ENCODE data around the gene CBLN3. TPM values are rescaled to one million over a fixed set of nuclear protein-coding genes. Genes with fewer than 3 reads are reported as not detected.

The CBLN3 gene
- total and polyA plus RNA-seq, 9 of the 15 experiments (the other 6 are each of a cell fraction or from before 2014, with no cell fraction given) = 0.05 to 0.59 (median 0.26) TPM; not detected in 1

DNA sequence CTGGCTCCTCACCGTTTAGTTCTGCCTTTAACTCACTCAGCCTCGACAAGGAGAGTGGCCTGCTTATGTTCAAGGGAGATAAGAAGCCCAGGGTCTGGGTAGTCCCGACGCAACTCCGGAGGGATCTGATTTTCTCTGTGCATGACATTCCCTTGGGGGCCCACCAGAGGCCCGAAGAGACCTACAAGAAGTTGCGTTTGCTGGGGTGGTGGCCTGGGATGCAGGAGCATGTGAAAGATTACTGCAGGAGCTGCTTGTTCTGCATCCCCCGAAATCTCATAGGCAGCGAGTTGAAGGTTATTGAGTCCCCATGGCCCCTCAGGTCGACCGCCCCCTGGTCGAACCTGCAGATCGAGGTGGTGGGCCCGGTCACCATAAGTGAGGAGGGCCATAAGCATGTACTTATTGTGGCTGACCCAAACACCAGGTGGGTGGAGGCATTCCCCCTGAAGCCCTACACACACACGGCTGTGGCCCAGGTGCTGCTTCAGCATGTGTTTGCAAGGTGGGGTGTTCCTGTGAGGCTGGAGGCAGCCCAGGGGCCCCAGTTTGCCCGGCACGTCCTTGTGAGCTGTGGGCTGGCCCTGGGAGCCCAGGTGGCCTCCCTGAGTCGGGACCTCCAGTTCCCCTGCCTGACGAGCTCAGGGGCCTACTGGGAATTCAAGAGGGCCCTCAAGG lies 13.1 kb downstream of the CBLN3 start (continued):
- TF ChIP-seq, protein P1, sequence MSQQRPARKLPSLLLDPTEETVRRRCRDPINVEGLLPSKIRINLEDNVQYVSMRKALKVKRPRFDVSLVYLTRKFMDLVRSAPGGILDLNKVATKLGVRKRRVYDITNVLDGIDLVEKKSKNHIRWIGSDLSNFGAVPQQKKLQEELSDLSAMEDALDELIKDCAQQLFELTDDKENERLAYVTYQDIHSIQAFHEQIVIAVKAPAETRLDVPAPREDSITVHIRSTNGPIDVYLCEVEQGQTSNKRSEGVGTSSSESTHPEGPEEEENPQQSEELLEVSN (IDR thresholded peaks at IDR 0.05; ENCODE audit: borderline replicate concordance in 1 of 2, extremely low read depth in 1 of 2, insufficient read depth in 1 of 2, insufficient read length in 1 of 2, low read depth in 1 of 2, low read length in 1 of 2, poor library complexity in 1 of 2, severe bottlenecking in 1 of 2) = no peak
- no peak for TF ChIP-seq PHF8 (IDR thresholded peaks at IDR 0.05; ENCODE audit: borderline replicate concordance, low read length)
- TF ChIP-seq ZNF561 (CRISPR knock-in tag; conservative IDR thresholded peaks at IDR 0.05) = no peak
- TF ChIP-seq, protein P2, sequence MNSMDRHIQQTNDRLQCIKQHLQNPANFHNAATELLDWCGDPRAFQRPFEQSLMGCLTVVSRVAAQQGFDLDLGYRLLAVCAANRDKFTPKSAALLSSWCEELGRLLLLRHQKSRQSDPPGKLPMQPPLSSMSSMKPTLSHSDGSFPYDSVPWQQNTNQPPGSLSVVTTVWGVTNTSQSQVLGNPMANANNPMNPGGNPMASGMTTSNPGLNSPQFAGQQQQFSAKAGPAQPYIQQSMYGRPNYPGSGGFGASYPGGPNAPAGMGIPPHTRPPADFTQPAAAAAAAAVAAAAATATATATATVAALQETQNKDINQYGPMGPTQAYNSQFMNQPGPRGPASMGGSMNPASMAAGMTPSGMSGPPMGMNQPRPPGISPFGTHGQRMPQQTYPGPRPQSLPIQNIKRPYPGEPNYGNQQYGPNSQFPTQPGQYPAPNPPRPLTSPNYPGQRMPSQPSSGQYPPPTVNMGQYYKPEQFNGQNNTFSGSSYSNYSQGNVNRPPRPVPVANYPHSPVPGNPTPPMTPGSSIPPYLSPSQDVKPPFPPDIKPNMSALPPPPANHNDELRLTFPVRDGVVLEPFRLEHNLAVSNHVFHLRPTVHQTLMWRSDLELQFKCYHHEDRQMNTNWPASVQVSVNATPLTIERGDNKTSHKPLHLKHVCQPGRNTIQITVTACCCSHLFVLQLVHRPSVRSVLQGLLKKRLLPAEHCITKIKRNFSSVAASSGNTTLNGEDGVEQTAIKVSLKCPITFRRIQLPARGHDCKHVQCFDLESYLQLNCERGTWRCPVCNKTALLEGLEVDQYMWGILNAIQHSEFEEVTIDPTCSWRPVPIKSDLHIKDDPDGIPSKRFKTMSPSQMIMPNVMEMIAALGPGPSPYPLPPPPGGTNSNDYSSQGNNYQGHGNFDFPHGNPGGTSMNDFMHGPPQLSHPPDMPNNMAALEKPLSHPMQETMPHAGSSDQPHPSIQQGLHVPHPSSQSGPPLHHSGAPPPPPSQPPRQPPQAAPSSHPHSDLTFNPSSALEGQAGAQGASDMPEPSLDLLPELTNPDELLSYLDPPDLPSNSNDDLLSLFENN (IDR thresholded peaks at IDR 0.05; ENCODE audit: low read depth in 2 of 2, low read length in 2 of 2) = no peak
- no peak for TF ChIP-seq FOS (IDR thresholded peaks at IDR 0.05; ENCODE audit: extremely low read depth, insufficient read length)
- peak; percentile 64 to 68 for TF ChIP-seq NRF1 (conservative IDR thresholded peaks at IDR 0.05 in 1 of 2, IDR thresholded peaks at IDR 0.05 in 1 of 2)
- TF ChIP-seq, protein P3, sequence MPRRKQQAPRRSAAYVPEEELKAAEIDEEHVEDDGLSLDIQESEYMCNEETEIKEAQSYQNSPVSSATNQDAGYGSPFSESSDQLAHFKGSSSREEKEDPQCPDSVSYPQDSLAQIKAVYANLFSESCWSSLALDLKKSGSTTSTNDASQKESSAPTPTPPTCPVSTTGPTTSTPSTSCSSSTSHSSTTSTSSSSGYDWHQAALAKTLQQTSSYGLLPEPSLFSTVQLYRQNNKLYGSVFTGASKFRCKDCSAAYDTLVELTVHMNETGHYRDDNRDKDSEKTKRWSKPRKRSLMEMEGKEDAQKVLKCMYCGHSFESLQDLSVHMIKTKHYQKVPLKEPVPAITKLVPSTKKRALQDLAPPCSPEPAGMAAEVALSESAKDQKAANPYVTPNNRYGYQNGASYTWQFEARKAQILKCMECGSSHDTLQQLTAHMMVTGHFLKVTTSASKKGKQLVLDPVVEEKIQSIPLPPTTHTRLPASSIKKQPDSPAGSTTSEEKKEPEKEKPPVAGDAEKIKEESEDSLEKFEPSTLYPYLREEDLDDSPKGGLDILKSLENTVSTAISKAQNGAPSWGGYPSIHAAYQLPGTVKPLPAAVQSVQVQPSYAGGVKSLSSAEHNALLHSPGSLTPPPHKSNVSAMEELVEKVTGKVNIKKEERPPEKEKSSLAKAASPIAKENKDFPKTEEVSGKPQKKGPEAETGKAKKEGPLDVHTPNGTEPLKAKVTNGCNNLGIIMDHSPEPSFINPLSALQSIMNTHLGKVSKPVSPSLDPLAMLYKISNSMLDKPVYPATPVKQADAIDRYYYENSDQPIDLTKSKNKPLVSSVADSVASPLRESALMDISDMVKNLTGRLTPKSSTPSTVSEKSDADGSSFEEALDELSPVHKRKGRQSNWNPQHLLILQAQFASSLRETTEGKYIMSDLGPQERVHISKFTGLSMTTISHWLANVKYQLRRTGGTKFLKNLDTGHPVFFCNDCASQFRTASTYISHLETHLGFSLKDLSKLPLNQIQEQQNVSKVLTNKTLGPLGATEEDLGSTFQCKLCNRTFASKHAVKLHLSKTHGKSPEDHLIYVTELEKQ (CRISPR knock-in tag; IDR thresholded peaks at IDR 0.05) = no peak
- TF ChIP-seq ZNF174 (CRISPR knock-in tag; IDR thresholded peaks at IDR 0.05) = no peak
- peak; percentile 30; the same call in 1 of the 2 replicates for TF ChIP-seq GATA2 (CRISPR knock-in tag; IDR thresholded peaks at IDR 0.05)
- no peak for TF ChIP-seq NR2C2 (CRISPR knock-in tag; IDR thresholded peaks at IDR 0.05)
- TF ChIP-seq NR2C2 (tag; IDR thresholded peaks at IDR 0.05) = no peak
- TF ChIP-seq TCF3 (CRISPR knock-in tag; IDR thresholded peaks at IDR 0.05) = peak; percentile 74
- no peak for TF ChIP-seq ZNF282 (CRISPR knock-in tag; IDR thresholded peaks at IDR 0.05)
- no peak for TF ChIP-seq ZFP30 (CRISPR knock-in tag; IDR thresholded peaks at IDR 0.05; ENCODE audit: borderline replicate concordance)
- TF ChIP-seq SIRT6 (IDR thresholded peaks at IDR 0.05; ENCODE audit: low read depth, low read length) = no peak
- TF ChIP-seq, protein P4, sequence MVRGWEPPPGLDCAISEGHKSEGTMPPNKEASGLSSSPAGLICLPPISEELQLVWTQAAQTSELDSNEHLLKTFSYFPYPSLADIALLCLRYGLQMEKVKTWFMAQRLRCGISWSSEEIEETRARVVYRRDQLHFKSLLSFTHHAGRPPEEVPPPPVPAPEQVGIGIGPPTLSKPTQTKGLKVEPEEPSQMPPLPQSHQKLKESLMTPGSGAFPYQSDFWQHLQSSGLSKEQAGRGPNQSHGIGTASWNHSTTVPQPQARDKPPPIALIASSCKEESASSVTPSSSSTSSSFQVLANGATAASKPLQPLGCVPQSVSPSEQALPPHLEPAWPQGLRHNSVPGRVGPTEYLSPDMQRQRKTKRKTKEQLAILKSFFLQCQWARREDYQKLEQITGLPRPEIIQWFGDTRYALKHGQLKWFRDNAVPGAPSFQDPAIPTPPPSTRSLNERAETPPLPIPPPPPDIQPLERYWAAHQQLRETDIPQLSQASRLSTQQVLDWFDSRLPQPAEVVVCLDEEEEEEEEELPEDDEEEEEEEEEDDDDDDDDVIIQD (CRISPR knock-in tag; IDR thresholded peaks at IDR 0.05) = no peak
- peak in 1 of 2 experiments; percentile 33; a peak in 2 of 4 replicates for TF ChIP-seq RAD21 (CRISPR knock-in tag; conservative IDR thresholded peaks at IDR 0.05 in 1 of 2, IDR thresholded peaks at IDR 0.05 in 1 of 2)
